Measurements from ENCODE around the gene ATP8B4. TPM values are rescaled to one million over a fixed set of nuclear protein-coding genes. Genes with fewer than 3 reads are reported as not detected.
"Not testable (repeated sequence)": the region's sequence is repeated elsewhere in the genome, so short reads cannot be mapped to it uniquely, and the experiment has no call there.

The ATP8B4 gene
- polyA plus RNA-seq, 1 of the 3 experiments (the other 2 are of a cell fraction): 0.03 TPM

DNA sequence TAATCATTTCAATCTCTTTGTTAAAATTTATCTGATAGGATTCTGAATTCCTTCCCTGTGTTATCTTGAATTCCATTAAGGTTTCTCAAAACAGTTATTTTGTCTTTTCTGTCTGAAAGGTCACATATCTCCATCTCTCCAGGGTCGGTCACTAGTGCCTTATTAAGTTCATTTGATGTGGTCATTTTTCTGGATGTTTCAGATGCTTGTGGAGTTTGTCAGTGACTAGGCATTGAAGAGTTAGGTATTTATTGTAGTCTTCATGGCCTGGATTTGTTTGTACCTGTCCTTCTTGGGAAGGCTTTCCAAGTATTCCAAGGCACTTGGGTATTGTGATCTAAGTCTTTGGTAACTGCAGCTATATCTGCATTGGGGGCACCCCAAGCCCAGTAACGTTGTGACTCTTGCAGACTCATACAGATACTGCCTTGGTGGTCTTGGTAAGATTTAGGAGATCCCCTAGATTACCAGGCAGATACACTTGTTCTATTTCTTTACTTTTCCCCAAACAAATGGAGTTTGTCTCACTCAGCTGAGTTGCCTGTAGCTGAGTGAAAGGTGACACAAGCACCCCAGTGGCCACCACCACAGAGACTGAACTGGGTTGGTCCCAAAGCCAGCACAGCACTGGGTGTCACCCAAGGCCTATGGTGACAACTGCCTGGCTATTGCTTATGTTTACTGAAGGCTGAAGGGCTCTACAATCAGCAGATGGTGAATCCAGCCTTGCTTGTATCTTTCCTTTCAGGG lies 44.1 kb upstream of the ATP8B4 start (continued):
- peak in 1 of 2 experiments; percentile 32; a peak in 1 of 4 replicates for TF ChIP-seq EP300 (IDR thresholded peaks at IDR 0.05; ENCODE audit: borderline replicate concordance in 1 of 2, low read depth in 1 of 2, low read length in 1 of 2)
- TF ChIP-seq, protein P1, sequence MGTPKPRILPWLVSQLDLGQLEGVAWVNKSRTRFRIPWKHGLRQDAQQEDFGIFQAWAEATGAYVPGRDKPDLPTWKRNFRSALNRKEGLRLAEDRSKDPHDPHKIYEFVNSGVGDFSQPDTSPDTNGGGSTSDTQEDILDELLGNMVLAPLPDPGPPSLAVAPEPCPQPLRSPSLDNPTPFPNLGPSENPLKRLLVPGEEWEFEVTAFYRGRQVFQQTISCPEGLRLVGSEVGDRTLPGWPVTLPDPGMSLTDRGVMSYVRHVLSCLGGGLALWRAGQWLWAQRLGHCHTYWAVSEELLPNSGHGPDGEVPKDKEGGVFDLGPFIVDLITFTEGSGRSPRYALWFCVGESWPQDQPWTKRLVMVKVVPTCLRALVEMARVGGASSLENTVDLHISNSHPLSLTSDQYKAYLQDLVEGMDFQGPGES (IDR thresholded peaks at IDR 0.05; ENCODE audit: low read depth, low read length): no peak
- no peak for TF ChIP-seq ELF1 (IDR thresholded peaks at IDR 0.05)
- TF ChIP-seq SMC3 (IDR thresholded peaks at IDR 0.05; ENCODE audit: low read depth, low read length): no peak
- TF ChIP-seq RAD21 (IDR thresholded peaks at IDR 0.05; ENCODE audit: low read length): no peak
- peak; percentile 40; the same call in 1 of the 2 replicates for TF ChIP-seq TEAD4 (IDR thresholded peaks at IDR 0.05; ENCODE audit: borderline replicate concordance, insufficient read depth)

DNA sequence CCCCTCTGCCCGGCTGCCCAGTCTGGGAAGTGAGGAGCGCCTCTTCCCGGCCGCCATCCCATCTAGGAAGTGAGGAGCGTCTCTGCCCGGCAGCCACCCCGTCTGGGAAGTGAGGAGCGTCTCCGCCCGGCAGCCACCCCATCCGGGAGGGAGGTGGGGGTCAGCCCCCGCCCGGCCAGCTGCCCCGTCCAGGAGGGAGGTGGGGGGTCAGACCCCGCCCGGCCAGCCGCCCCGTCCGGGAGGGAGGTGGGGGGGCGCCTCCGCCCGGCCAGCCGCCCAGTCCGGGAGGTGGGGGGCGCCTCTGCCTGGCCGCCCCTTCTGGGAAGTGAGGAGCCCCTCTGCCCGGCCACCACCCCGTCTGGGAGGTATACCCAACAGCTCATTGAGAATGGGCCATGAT lies 39.2 kb upstream of the ATP8B4 start:
- H3K9me3 ChIP-seq; H2AFZ ChIP-seq (ENCODE audit: low read depth); H3K4me1 ChIP-seq (ENCODE audit: control insufficient read depth in 1 of 2, insufficient read depth in 2 of 2, low read depth in 1 of 2, low read length in 1 of 2); H3K9me2 ChIP-seq; H3F3A ChIP-seq (replicated peaks; ENCODE audit: insufficient read depth); H3K36me3 ChIP-seq (replicated peaks in 1 of 2; ENCODE audit: control insufficient read depth in 1 of 2, insufficient read depth in 2 of 2, low read length in 1 of 2); H3K4me2 ChIP-seq; CTCF ChIA-PET; H3K9ac ChIP-seq; POLR2A ChIA-PET; H4K20me1 ChIP-seq (ENCODE audit: insufficient read depth); H3K79me2 ChIP-seq (ENCODE audit: insufficient read depth); H3K27me3 ChIP-seq (ENCODE audit: insufficient read depth); H3K4me3 ChIP-seq (ENCODE audit: low read depth in 2 of 2, low read length in 1 of 2); H3K27ac ChIP-seq (ENCODE audit: low read depth in 2 of 2, low read length in 1 of 2); DNase-seq: not testable (repeated sequence)
- WGBS (ENCODE audit: low lambda C conversion rate): 91% methylated on average over 6 of the region's 28 CpGs

DNA sequence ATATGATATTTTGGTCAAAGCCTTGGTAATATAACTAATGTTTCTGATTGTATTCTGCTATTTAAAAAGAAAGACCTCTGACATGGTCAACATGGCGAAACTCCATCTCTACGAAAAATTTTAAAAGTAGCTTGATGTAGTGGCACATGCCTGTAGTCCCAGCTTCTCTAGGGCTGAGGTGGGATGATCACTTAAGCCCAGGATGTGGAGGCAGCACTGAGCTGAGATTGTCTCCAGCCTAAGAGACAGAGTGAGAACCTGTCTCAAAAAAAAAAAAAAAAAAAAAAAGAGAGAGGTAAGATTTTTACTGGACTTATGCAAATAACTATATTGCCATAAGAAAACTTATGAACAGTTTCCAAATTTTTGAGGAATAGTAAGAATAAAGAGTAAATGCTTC lies 32.4 kb upstream of the ATP8B4 start:
- no peaks in the 10 kb centered on the region for H3K36me3 ChIP-seq (replicated peaks in 1 of 2; ENCODE audit: control insufficient read depth in 1 of 2, insufficient read depth in 2 of 2, low read length in 1 of 2)
- no peak overlapping the region for H3K4me3 ChIP-seq (ENCODE audit: low read depth in 2 of 2, low read length in 1 of 2)
- no peaks in the 10 kb centered on the region for H3K4me1 ChIP-seq (ENCODE audit: control insufficient read depth in 1 of 2, insufficient read depth in 2 of 2, low read depth in 1 of 2, low read length in 1 of 2)
- H3K9me2 ChIP-seq: no peaks in the 10 kb centered on the region
- ChIA-PET POLR2A (no interaction called here), CTCF (interaction anchor here (0.7 to 1.6 kb wide), 5 partner anchors 165 to 1791 kb away, joined by 3 to 10 read pairs (median 4); no protein-coding TSS in a partner anchor)
- no peaks in the 10 kb centered on the region for H3F3A ChIP-seq (replicated peaks; ENCODE audit: insufficient read depth)
- no peaks in the 10 kb centered on the region for H4K20me1 ChIP-seq (ENCODE audit: insufficient read depth)
- no peak overlapping the region for H2AFZ ChIP-seq (ENCODE audit: low read depth)
- no peaks in the 10 kb centered on the region for H3K27me3 ChIP-seq (ENCODE audit: insufficient read depth)
- no peaks in the 10 kb centered on the region for H3K79me2 ChIP-seq (ENCODE audit: insufficient read depth)
- no peak overlapping the region for H3K4me2 ChIP-seq
- H3K27ac ChIP-seq (ENCODE audit: low read depth in 2 of 2, low read length in 1 of 2): no peak overlapping the region
- WGBS (ENCODE audit: low lambda C conversion rate): 97% methylated on average over 2 of the region's 2 CpGs
- no peaks in the 10 kb centered on the region for H3K9me3 ChIP-seq
- no peak for DNase-seq
- no peak overlapping the region for H3K9ac ChIP-seq
- no peak for TF ChIP-seq POLR2AphosphoS5 (IDR thresholded peaks at IDR 0.05; ENCODE audit: low read depth, low read length)
- TF ChIP-seq RXRA (IDR thresholded peaks at IDR 0.05; ENCODE audit: borderline replicate concordance, low read depth): no peak
- no peak for TF ChIP-seq YY1 (IDR thresholded peaks at IDR 0.05; ENCODE audit: low read depth)
- no peak for TF ChIP-seq EP300 (IDR thresholded peaks at IDR 0.05; ENCODE audit: borderline replicate concordance in 1 of 2, low read depth in 1 of 2, low read length in 1 of 2)
- TF ChIP-seq, protein P1 (IDR thresholded peaks at IDR 0.05; ENCODE audit: low read depth, low read length): no peak
- TF ChIP-seq MEF2A (IDR thresholded peaks at IDR 0.05; ENCODE audit: borderline replicate concordance, low read depth): no peak
- TF ChIP-seq, protein P2, sequence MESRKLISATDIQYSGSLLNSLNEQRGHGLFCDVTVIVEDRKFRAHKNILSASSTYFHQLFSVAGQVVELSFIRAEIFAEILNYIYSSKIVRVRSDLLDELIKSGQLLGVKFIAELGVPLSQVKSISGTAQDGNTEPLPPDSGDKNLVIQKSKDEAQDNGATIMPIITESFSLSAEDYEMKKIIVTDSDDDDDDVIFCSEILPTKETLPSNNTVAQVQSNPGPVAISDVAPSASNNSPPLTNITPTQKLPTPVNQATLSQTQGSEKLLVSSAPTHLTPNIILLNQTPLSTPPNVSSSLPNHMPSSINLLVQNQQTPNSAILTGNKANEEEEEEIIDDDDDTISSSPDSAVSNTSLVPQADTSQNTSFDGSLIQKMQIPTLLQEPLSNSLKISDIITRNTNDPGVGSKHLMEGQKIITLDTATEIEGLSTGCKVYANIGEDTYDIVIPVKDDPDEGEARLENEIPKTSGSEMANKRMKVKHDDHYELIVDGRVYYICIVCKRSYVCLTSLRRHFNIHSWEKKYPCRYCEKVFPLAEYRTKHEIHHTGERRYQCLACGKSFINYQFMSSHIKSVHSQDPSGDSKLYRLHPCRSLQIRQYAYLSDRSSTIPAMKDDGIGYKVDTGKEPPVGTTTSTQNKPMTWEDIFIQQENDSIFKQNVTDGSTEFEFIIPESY (IDR thresholded peaks at IDR 0.05; ENCODE audit: borderline replicate concordance, low read depth): no peak
- TF ChIP-seq EZH2phosphoT487 (IDR thresholded peaks at IDR 0.05; ENCODE audit: borderline replicate concordance, low read depth): no peak
- no peak for TF ChIP-seq NFIC (IDR thresholded peaks at IDR 0.05; ENCODE audit: borderline replicate concordance)
- TF ChIP-seq GABPA (IDR thresholded peaks at IDR 0.05; ENCODE audit: low read depth): no peak
- no peak for TF ChIP-seq SIN3A (IDR thresholded peaks at IDR 0.05; ENCODE audit: borderline replicate concordance, low read depth, low read length)
- no peak for TF ChIP-seq SMC3 (IDR thresholded peaks at IDR 0.05; ENCODE audit: low read depth, low read length)
- TF ChIP-seq, protein P3, sequence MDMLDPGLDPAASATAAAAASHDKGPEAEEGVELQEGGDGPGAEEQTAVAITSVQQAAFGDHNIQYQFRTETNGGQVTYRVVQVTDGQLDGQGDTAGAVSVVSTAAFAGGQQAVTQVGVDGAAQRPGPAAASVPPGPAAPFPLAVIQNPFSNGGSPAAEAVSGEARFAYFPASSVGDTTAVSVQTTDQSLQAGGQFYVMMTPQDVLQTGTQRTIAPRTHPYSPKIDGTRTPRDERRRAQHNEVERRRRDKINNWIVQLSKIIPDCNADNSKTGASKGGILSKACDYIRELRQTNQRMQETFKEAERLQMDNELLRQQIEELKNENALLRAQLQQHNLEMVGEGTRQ (IDR thresholded peaks at IDR 0.05; ENCODE audit: borderline replicate concordance, low read depth, low read length): no peak
- no peak for TF ChIP-seq TCF12 (IDR thresholded peaks at IDR 0.05)
- TF ChIP-seq TEAD4 (IDR thresholded peaks at IDR 0.05; ENCODE audit: borderline replicate concordance, insufficient read depth): no peak
- no peak for TF ChIP-seq GATA2 (CRISPR knock-in tag; IDR thresholded peaks at IDR 0.05)
- no peak for TF ChIP-seq NRF1 (IDR thresholded peaks at IDR 0.05; ENCODE audit: low read depth, low read length)

All from SK-N-SH (cell line).